DMS 273 (cell line): ENCODE results near the gene CFAP92.
"Not testable (repeated sequence)": the region's sequence is repeated elsewhere in the genome, so short reads cannot be mapped to it uniquely, and the experiment has no call there.

Experiments used
- DNase-seq: peaks from one replicate; lab custom pipeline; 2025; ENCODE audit not compliant: unreplicated experiment; lab: John Stamatoyannopoulos, UW

CFAP92 gene

GRCh38 chr3:128942161-128942952 lies 51.5 kb downstream of the CFAP92 start:
- no peak for DNase-seq

GRCh38 chr3:128940252-128940651 lies 53.6 kb downstream of the CFAP92 start:
- DNase-seq, result no peak

GRCh38 chr3:128936341-128936740 lies 57.5 kb downstream of the CFAP92 start:
- peak; percentile 46 for DNase-seq

GRCh38 chr3:128935922-128936321 lies 58.0 kb downstream of the CFAP92 start:
- peak; percentile 55 for DNase-seq

- DNase-seq, result no peak
These were observed 60.0 kb downstream of the CFAP92 start for GRCh38 chr3:128933922-128934253.

GRCh38 chr3:128933213-128933921 lies 60.5 kb downstream of the CFAP92 start:
- DNase-seq, result no peak

- DNase-seq, result no peak
These were observed 61.2 kb downstream of the CFAP92 start for GRCh38 chr3:128932516-128933212.

GRCh38 chr3:128931046-128931445 lies 62.8 kb downstream of the CFAP92 start:
- DNase-seq, result no peak

GRCh38 chr3:128929364-128929763 lies 64.5 kb downstream of the CFAP92 start:
- no peak for DNase-seq

GRCh38 chr3:128923986-128924385 lies 69.9 kb downstream of the CFAP92 start:
- not testable (repeated sequence) for DNase-seq

- peak; percentile 52 for DNase-seq
These were observed 70.3 kb downstream of the CFAP92 start for GRCh38 chr3:128923576-128923975.

- DNase-seq, result no peak
These were observed 70.9 kb downstream of the CFAP92 start for GRCh38 chr3:128922804-128923459.

- no peak for DNase-seq
These were observed 73.9 kb downstream of the CFAP92 start for GRCh38 chr3:128919988-128920387.

GRCh38 chr3:128917291-128917690 lies 76.6 kb downstream of the CFAP92 start:
- DNase-seq, result no peak

GRCh38 chr3:128914966-128915645 lies 78.8 kb downstream of the CFAP92 start:
- DNase-seq, result no peak

GRCh38 chr3:128911911-128912310 lies 82.0 kb downstream of the CFAP92 start:
- no peak for DNase-seq

GRCh38 chr3:128910006-128910405 lies 83.9 kb downstream of the CFAP92 start:
- peak; percentile 34 for DNase-seq

- DNase-seq, result no peak
These were observed 84.9 kb downstream of the CFAP92 start for GRCh38 chr3:128908951-128909350.

GRCh38 chr3:128907706-128908445 lies 86.0 kb downstream of the CFAP92 start:
- no peak for DNase-seq
